Cortex of kidney (tissue), 1 donor: ENCODE data around the gene CCDC85A.

Experiments
- DNase-seq: peaks from one replicate; lab custom pipeline; 2025; lab: John Stamatoyannopoulos, UW

CCDC85A gene

DNA sequence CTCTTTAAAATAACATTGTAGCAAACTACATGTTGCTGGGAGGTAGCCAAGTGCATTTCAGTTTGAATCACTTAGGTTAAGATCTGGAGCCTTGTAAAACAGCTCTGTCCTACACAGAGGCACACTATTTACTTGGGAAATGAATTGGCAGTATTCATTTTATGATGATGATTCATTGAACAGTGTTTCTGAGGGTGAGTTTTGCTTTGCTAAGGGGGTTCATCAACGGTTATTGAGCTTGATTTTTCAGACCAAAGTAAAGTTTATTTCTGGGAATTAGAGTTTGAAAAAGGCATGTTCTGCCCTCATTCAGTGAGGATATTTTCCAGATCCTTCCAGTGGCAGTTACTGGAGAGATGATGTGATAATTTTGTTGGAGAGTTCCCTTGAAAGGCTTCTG is 55.6 kb downstream of the CCDC85A start:
- no peak for DNase-seq

DNA sequence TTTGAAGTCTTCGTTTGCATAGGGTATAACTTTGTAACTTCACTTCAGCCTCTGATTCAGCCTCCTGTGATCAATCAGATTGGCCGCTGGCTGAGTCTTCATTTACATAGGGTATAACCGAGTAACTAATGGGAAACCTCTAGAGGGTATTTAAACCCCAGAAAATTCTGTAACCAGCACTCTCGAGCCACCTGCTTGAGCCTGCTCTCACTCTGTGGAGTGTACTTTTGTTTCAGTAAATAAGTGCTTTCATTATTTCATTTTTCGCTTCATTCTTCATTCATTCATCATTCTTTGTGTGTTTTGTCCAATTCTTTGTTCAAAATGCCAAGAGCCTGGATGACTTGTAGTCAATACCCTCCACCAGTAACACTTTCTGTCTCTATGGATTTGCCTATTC is 56.4 kb downstream of the CCDC85A start:
- no peak for DNase-seq

DNA sequence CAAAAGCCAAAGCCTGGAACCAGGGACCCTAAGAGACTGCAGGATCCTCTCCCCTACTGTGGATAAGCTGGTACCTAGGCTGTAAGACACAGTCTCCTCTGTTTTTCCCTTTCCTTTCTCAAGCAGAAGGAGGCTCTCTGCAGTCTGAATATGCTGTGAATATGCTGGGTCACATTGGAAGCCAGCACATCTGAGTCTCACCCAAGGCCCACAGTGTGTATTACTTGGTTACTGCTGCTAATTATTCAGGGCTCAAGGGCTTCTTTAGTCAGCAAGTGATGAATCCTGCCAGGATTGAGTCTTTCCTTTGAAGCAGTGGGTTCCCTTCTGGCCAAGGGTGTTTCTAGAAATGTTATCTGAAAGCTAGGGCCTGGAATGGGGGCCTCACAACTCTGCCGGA is 60.7 kb downstream of the CCDC85A start:
- DNase-seq, result no peak

DNA sequence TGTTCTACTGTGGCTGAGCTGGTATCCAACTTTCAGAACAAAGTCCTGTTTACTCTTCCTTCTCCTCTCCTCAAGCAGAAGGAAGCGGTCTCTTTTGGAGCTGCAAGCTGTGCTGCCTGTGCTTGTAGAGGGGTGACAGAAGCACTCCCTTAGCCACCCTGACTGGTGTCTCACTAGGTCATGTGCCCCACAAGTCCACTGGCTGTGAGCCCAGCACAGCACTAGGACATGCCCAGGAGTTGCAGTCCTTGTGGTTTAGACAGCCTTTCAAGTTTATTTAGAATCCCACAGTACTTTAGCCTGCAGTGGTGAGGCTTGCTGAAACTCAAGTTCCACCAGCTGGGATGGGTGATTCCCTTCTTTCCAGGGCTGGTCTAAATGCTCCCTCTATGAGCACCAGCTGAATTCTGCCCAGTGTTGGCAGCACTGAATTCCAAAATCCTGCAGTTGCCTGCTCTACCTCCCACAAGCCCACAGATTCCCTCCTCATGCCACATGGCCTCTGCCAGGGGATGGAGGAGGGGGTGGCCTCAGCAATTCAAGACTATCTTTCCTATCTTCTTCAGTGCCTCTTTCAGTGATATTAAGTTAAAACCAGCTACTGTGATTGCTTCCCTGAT is 61.2 kb downstream of the CCDC85A start:
- no peak for DNase-seq

DNA sequence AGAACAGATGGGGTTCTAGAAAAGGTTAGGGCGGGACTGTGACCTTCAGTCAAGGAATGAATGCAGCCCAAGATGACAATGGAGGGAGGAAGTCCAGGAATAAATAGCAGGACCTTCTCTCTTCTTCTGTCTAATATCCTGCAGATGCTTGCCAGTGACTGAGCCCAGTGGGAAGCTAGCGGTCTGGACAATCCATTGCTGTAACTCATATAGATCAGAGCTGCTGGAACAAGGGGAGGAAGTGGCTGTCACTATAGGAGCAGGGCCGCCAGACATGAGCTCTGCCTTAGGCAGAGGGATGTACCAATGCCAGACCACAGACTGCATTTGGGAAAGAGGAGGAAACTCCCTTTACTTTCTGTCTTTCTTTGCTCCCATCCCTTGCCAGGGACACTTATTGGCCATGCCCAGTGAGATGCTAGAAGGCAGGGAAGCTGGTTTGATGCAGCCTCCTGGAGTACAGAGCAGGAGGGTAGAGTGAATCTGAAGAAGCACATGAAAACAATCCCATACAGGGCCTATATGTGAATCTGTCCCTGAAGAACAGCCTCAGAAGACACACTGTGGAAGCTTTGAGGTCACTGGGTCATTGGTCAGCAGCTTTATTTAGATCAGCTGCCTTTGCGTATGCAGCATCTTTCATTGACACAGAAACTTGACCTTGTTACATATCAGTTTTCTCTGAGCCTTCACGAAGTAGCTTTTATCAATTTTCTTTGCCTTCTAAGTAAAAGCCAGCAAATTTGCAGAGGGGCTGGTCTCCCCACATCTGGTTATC is 65.4 kb downstream of the CCDC85A start:
- DNase-seq, result no peak

DNA sequence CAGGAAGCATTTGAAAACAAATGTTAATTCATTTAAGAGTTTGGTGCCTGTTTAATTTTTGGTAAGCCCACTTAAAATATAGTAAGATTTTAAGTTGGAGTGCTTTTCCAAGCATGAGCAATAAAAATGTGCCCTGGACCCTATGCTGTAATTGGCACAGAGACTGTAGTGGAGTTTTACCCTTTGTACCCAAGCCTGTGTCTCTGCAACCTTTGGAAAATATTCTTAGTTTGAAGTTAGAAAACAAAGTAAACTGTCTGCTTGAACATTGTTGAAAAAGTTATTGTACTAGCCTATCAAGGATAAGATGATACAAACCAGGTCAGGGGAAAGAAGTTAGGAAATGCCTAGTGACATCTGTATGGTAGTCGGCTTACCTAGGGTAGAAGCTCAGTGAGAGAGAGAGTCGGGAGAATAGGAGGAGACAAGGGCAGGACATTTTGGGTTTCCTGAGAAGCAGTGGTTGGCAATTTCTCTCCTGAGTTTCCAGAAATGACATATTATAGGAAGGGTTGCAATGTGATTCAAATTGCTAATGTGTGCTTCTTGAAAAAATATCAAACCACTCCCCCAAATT is 66.5 kb downstream of the CCDC85A start:
- no peak for DNase-seq

DNA sequence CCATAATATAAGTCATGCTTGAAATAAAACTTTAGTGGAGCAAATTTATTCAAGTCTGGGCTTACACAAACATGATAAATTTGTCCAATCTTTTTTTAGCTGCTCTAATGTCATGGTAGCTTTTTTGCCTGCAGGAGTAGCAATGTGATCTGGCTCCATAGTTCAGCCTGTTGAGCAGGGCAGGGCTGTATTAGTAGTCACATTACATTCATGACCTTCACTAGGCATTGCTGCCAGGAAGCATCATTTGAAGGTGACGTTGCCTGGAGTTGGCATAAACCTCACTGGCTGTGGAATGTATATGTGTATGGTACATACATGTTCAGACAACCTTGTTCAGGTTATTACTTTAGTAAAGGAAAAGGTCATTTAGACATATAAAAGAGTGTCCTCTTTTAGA is 76.6 kb downstream of the CCDC85A start:
- DNase-seq, result no peak

DNA sequence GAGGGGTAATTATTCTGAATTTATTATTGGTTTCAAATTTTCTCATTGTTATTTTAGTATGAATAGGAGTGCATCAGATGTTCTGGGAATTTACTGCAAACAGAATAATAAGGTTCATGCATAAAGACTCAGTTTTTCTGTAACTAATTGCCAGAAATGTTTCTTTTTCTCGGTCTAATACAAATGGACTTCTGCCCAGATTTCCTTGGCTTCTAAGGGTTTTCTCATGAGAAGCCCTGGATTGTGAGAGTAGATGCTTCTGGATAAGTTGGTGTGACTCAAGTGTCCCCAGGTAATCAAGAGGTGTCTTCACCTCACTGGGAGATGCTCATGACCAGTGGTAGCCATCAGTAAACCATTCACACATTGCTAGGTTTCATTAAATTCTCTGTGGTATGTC is 78.5 kb downstream of the CCDC85A start:
- DNase-seq, result no peak

DNA sequence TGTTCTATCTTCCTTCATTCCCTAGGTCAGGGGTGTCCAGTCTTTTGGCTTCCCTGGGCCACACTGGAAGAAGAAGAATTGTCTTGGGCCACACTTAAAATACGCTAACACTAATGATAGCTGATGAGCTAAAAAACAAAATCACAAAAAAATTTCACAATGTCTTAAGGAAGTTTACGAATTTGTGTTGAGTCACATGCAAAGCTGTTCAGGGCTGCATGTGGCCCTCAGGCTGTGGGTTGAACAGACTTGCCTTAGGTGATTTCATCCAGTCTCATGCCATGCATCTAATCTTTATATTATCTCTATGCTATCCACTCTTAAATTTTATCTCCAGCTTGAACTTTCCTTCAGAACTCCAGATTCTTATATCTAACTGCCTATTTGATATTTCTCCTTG is 80.1 kb downstream of the CCDC85A start:
- no peak for DNase-seq

DNA sequence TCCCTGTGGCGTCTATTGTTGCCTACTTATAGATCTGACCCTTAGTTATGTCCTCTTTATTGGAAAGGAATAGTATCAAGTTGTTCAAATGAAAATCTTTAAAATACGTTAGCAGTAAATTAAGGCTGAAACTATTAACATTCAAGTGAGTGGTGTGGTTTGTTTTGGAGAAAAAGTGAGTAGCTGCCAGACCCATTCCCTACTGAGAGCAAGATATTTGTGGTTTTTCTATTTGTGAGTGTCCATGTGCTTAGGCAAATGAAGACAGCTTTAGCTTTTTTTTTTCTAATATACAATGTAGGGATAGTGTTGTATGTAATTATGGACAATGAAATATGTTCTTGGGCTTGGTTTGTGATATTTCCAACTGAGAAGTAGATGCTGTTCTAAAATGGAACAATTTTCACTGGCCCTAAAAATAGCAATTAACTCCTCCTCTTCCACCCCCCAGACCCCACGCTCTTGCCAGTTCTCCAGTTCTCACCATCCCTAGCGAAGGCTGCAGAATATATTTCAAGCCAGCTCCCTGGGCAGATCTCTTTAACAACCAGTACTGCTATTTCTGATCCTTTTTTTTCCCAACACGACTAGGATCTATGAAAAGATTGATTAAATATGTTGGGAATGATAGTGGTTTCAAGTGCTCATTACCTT is 83.1 kb downstream of the CCDC85A start:
- no peak for DNase-seq

DNA sequence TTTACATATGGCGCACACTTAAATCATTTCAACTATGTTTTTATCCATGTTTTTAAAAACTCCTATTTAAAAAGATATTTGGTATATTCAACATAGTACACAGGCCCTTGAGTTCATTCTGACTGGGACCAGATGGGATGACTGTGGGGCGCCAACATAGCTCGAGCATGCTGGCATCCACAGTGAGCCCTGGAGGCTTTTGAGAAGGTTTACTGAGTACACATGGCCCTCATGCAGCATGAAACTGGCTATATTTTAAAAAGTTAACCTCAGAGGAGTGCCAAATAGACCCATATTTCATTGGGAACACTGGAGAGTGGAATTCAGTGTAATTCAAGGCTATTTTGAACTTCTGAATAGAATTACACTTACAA is 83.6 kb downstream of the CCDC85A start:
- no peak for DNase-seq

DNA sequence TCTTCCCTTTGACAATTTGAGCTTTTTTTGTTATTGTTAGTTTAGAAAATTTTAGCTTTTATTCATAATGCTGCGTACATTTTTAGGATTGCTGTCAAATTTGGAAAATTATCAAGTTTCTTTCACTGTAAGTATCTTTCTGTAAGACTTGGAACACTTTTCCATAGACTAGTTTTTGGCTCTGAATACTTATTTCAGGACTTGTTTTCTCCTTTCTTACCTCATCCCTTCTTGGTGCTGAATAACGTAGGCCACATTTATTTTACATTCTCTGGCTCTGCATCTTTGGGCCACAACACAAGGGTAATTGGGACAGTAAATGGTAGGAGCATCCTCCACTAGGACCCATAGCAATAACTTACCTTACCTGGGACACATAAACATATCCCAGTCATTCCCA is 85.1 kb downstream of the CCDC85A start:
- DNase-seq, result no peak

DNA sequence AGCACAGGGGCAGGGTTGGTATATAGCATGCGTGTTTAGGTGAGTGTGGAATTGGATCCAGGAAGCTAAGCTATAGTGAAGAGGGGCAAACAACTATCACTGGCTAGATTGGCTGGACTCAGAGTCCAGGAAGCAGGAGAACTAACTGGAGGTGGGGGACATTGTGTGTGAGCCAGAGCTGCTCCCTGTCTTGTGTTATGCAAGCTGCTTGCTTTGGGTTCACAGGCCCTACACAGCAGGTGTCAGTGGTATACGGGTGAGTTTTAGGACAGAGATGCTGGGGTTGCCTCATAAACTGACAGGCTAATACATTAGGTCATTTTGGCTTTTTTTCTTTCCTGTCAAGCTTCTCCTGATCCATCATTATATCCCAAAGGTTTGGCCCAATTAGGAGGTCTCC is 87.5 kb downstream of the CCDC85A start:
- DNase-seq, result no peak

DNA sequence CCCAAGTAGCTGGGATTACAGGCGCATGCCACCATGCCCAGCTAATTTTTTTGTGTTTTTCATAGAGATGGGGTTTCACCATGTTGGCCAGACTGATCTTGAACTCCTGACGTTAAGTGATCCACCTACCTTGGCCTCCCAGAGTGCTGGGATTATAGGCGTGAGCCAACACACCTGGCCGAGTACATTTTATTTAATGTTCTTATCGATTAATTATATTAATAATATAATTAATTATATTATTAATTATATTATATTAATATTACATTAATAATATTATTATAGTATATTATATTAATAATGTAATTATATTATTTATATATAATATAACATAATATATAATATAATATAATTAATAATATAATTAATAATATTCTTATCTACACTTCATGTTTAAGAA is 101.4 kb downstream of the CCDC85A start:
- DNase-seq, result no peak

DNA sequence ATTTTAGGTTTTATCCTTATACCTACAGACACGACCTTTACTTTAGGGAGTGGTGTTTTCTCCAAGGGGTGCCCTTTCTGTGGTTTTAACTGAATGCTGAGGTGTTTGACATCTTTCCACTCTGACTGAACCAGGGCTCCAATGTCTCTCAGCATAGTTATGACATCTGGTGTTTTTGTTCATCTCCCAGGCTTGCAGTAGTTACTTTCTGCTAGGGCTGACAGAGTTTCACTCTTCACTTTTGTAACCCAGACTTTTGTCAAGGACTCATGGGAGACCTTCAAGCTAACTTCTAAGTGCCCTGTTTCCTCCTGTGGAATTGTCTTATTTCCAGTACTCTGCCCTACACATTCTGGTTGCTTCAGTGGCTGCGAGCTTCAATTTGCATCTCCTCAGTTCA is 103.1 kb downstream of the CCDC85A start:
- DNase-seq, result no peak

DNA sequence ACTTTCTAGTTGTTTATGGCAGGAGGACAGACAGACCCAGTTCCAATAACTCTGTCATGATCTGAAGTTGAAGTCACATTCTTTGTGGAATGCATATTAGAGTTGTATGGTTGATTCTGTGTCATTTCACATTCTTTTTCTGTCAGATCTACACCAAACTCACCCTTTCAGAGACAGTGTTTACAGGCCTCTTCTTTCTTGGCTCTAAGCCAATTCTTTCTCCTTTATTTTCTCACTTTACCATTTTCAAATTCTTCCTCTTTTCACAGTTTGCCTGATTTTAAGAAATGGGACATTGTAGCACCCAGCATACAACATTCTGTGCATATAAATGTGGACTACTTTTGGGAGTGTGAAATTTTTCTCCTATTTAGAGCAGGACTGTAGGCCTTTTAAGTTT is 103.7 kb downstream of the CCDC85A start:
- DNase-seq, result no peak

DNA sequence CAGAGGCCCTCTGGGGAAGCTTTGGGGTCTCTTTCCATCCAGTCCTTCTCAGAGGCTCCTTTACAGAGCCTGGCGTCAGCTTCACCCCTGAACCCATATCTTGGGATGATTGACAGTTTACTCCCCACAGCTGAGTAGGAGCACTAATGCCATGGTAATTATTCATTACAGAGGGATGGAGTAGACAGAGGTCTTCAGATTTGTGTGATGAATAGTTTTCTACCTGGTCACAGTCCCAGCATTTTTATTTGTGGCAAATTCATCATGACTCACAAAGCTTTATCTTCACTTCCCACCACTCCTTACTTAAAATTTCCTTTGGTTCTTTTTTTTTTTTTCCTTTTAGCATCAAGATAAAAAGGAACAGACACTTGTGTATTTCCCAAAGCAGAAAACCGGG is 104.2 kb downstream of the CCDC85A start:
- no peak for DNase-seq

DNA sequence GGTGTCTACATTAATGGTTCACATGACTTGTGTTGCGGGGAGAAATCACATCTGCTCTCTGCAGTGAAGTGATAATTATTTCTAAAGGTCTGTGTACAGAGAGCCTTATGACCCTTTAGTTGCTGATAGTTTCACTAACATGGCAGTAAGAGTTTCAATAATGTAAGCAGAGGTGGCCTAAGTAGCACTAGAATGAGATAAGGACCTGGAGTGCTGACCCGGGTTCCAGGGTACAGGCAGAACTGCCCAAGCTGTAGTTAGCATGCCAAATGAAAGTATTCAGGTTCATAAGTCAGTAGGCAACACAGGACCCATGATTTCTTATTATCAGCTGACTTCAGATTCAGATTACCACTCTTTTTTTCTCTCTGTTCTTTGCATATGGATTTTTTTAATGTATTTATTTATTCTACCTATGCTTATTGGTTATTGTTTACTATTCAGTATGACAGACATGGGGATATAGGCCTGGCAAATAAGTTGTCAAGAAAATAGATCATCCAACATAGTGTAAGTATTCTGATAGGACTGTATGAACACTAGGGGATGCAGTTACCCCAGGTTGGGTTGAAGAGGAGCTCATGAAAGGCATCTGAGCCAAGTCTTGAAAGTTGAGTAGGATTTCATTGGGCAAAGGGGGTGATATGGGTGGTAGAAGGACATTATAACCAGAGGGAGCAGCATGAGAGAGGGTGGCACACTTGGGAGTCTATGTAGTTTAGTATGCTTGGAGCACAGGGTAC is 105.2 kb downstream of the CCDC85A start:
- DNase-seq, result no peak

DNA sequence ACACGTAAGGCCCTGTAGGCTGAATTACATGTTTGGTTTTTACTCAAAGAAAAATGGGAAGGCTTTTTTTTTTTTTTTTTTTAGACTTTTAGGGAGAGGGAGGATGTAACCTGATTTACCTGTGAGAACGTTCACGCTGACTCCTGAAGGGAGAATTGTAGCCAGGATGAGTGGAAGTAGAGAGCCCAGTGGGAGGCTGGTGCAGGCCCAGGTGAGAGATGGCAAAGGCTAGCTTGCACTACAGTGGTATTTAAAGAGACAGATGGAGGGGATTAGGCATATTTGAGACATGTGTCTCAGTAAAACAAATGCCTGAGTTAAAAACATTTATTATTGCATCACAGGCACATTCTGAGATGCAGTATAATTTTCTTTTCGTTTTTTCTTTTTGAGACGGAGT is 107.9 kb downstream of the CCDC85A start:
- no peak for DNase-seq

DNA sequence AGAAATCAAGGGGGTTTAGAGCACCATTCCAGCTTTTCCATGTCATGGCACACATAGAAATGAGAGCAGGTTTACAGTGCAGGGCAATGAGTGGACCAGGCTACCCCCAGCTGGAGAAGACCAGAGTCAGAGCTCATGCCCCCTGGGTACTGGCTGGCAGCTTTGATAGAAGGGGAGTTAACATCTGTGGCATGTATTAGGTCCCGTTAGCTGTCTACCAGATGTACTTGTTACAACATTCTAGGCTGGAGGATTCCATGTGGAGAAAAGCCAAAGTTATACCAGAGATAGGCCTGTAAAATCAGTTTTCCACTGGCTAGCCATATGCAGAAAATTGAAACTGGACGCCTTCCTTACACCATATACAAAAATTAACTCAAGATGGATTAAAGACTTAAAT is 109.2 kb downstream of the CCDC85A start:
- DNase-seq, result no peak

DNA sequence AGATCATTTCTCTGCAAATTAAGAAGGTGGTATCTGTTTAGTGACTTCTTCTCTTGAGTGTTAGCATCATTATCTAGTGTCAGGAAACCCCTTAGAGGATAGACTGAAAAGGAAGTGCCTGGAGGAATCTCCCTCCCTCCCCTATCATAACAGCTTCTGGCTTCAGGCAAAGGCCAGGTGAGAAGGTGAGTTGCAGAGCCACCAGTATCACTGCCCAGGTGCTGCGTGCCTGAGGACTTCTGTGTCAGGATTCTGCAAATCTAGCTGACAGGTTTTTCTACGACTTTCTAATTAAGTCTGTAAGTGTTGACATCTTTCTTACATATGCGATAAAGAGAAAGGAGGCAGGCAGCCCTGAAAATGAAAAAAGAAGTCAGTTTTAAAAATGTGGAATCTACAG is 111.9 kb downstream of the CCDC85A start:
- DNase-seq, result no peak

DNA sequence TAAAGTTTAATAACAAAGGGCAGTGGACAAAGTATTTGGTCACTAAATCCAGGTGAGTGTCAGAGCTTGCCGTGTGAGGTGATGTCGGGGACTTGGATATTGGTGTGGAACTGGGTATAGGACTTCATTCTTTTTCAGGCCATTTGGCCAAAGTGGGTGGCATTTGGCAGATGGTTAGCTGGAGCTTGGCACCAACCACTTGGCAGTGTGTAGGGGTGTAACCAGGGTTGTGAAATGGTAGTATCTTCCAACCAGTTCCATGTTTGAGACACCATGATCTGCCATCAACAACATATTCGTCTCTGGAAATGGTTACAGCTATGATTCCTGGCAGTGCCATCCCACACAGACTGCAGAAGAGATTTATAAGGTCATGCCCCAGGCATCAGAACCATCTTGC is 113.9 kb downstream of the CCDC85A start:
- no peak for DNase-seq
